Thyroid gland (tissue), 4 donors: Measurements from ENCODE around the gene PAQR5. TPM values are rescaled to one million over a fixed set of nuclear protein-coding genes. Genes with fewer than 3 reads are reported as not detected.

Experiments used
- DNase-seq, 2 donors: peaks; one replicate each; pipeline ENCODE4 v3.0.0-alpha.2; 2019
- H3K27ac ChIP-seq, 3 donors: fragments of 200-600 bp; sonication (generic); 1 replicate in 2 of 3; 2 replicates in 1 of 3; pipeline ENCODE4 v1.5.1; 2016 to 2019; ENCODE audit warnings: mild to moderate bottlenecking in 1 of 3, moderate library complexity in 1 of 3
- H3K27me3 ChIP-seq: fragments of 200-600 bp; sonication (generic); one replicate; pipeline ENCODE4 v1.5.1; 2019
- H3K36me3 ChIP-seq, 2 donors: fragments of 200-600 bp; sonication (generic); one replicate each; pipeline ENCODE4 v1.5.1; 2016 to 2019
- H3K4me1 ChIP-seq, 2 donors: fragments of 200-600 bp; sonication (generic); one replicate each; pipeline ENCODE4 v1.5.1; 2017 to 2019
- H3K4me3 ChIP-seq, 3 donors: fragments of 200-600 bp; sonication (generic); replicated peaks in 1 of 3; 1 replicate in 2 of 3; 2 replicates in 1 of 3; pipeline ENCODE4 v1.5.1; 2016; ENCODE audit warnings: mild to moderate bottlenecking in 1 of 3
- H3K9me3 ChIP-seq: fragments of 200-600 bp; sonication (generic); one replicate; pipeline ENCODE4 v1.5.1; 2017
- CTCF ChIP-seq, 6 experiments: fragments of 200-600 bp in 3 of 6; fragments of 450-650 bp in 3 of 6; sonication (generic) in 3 of 6; IDR thresholded peaks; one replicate each; pipeline ENCODE4 v1.5.1; 2016 to 2019; ENCODE audit warnings: antibody characterized with exemption in 6 of 6, mild to moderate bottlenecking in 2 of 6, inconsistent platforms in 1 of 6, moderate library complexity in 1 of 6
- POLR2A ChIP-seq, 2 donors: fragments of 450-650 bp; IDR thresholded peaks; one replicate each; pipeline ENCODE4 v1.6.1; 2017; ENCODE audit warnings: antibody characterized with exemption in 2 of 2, mild to moderate bottlenecking in 2 of 2, moderate library complexity in 1 of 2
- WGBS, 2 donors: methylation state at CpG; one replicate each; pipeline ENCODE4 v1.1.5; 2017; 5-methylcytosine and 5-hydroxymethylcytosine counted together
- intact Hi-C: fragments of 100-400 bp; cut with DNase I; formaldehyde crosslinking; loops from one replicate; pipeline ENCODE4 v1.15.1; 2023
- total RNA-seq, 4 donors: library from RNA; depleted of rRNA; stranded (reverse); fragments of >200 nt; gene quantifications; one replicate each; pipeline ENCODE4 v1.2.3, GENCODE V29; 2016

PAQR5 gene
- total RNA-seq, 4 donors from 2014 or later, result 0.24 to 1.5 (median 0.65) TPM

- DNase-seq, result no peak
- intact Hi-C loops, result no loop called here
- Histone ChIP-seq H3K27ac (no peak overlapping the region), H3K9me3 (no peaks in the 10 kb centered on the region), H3K4me3 (no peak overlapping the region), H3K4me1 (peaks cover 0 to 5% of the 10 kb centered on the region in 2 donors), H3K36me3 (no peaks in the 10 kb centered on the region), H3K27me3 (no peaks in the 10 kb centered on the region)
- TF ChIP-seq POLR2A (IDR thresholded peaks at IDR 0.05) (no peak), CTCF (IDR thresholded peaks at IDR 0.05) (no peak)
- 86 to 88% methylated on average over 8 of the region's 8 CpGs for WGBS, 2 donors
Observed at GRCh38 chr15:69313432-69314000, 14.8 kb downstream of the PAQR5 start.

GRCh38 chr15:69314131-69314530, 15.4 kb downstream of the PAQR5 start:
- no peaks in the 10 kb centered on the region for H3K36me3 ChIP-seq
- intact Hi-C loops, result no loop called here
- peaks cover 0 to 5% of the 10 kb centered on the region in 2 donors for H3K4me1 ChIP-seq
- TF ChIP-seq POLR2A (IDR thresholded peaks at IDR 0.05), result no peak
- no peak for TF ChIP-seq CTCF (IDR thresholded peaks at IDR 0.05)
- H3K27ac ChIP-seq, result no peak overlapping the region
- H3K4me3 ChIP-seq, result no peak overlapping the region
- no peaks in the 10 kb centered on the region for H3K9me3 ChIP-seq
- 83 to 88% methylated on average over 6 of the region's 6 CpGs for WGBS, 2 donors
- H3K27me3 ChIP-seq, result no peaks in the 10 kb centered on the region
- no peak for DNase-seq

- intact Hi-C loops, result no loop called here
- 76 to 96% methylated on average over 3 to 8 of the region's 8 CpGs for WGBS, 2 donors
- TF ChIP-seq CTCF (IDR thresholded peaks at IDR 0.05), result no peak
- no peak for TF ChIP-seq POLR2A (IDR thresholded peaks at IDR 0.05)
- Histone ChIP-seq H3K4me1 (peaks cover 0 to 5% of the 10 kb centered on the region in 2 donors), H3K4me3 (no peak overlapping the region), H3K9me3 (no peaks in the 10 kb centered on the region), H3K27me3 (no peaks in the 10 kb centered on the region), H3K36me3 (no peaks in the 10 kb centered on the region), H3K27ac (no peak overlapping the region)
- DNase-seq, result no peak
Observed at GRCh38 chr15:69314736-69315135, 16.0 kb downstream of the PAQR5 start.

GRCh38 chr15:69315402-69316110, 16.8 kb downstream of the PAQR5 start:
- Histone ChIP-seq H3K27ac (no peak overlapping the region), H3K27me3 (no peaks in the 10 kb centered on the region), H3K4me1 (peaks cover 0 to 5% of the 10 kb centered on the region in 2 donors), H3K9me3 (no peaks in the 10 kb centered on the region), H3K4me3 (no peak overlapping the region), H3K36me3 (no peaks in the 10 kb centered on the region)
- intact Hi-C loops, result no loop called here
- no peak for TF ChIP-seq CTCF (IDR thresholded peaks at IDR 0.05)
- TF ChIP-seq POLR2A (IDR thresholded peaks at IDR 0.05), result no peak
- WGBS, 2 donors, result 83 to 85% methylated on average over 9 of the region's 9 CpGs
- no peak for DNase-seq

GRCh38 chr15:69316291-69316690, 17.6 kb downstream of the PAQR5 start:
- TF ChIP-seq POLR2A (IDR thresholded peaks at IDR 0.05) (no peak), CTCF (IDR thresholded peaks at IDR 0.05) (no peak)
- 89 to 92% methylated on average over 8 of the region's 8 CpGs for WGBS, 2 donors

More at GRCh38 chr15:69316291-69316690, 17.6 kb downstream of the PAQR5 start:
- H3K9me3 ChIP-seq, result no peaks in the 10 kb centered on the region
- H3K27ac ChIP-seq, result no peak overlapping the region
- H3K4me1 ChIP-seq, result peaks cover 0 to 5% of the 10 kb centered on the region in 2 donors
- DNase-seq, result no peak
- intact Hi-C loops, result no loop called here
- H3K36me3 ChIP-seq, result no peaks in the 10 kb centered on the region
- H3K4me3 ChIP-seq, result no peak overlapping the region
- H3K27me3 ChIP-seq, result no peaks in the 10 kb centered on the region
